Measurements from ENCODE around the gene CAMK2G.
"Not testable (repeated sequence)": the region's sequence is repeated elsewhere in the genome, so short reads cannot be mapped to it uniquely, and the experiment has no call there.

The CAMK2G gene

GRCh38 chr10:73788864-73789658 is 85.3 kb downstream of the CAMK2G start:
- DNase-seq = no peak

GRCh38 chr10:73787031-73787800 is 87.1 kb downstream of the CAMK2G start:
- DNase-seq = not testable (repeated sequence)

GRCh38 chr10:73786512-73786885 is 87.9 kb downstream of the CAMK2G start:
- no peak for DNase-seq

- peak; percentile 48 for DNase-seq
These were observed 88.4 kb downstream of the CAMK2G start for GRCh38 chr10:73785721-73786511.

- DNase-seq = peak; percentile 81
These were observed 89.1 kb downstream of the CAMK2G start, which contains the start of gene ZSWIM8 for GRCh38 chr10:73785211-73785720. Gene ZSWIM8 (plus strand): TSS chr10:73785606. CDS start chr10:73785879, 273 bp downstream.

GRCh38 chr10:73782749-73783085 is 91.6 kb downstream of the CAMK2G start:
- DNase-seq = no peak

- peak; percentile 92 for DNase-seq
These were observed 92.2 kb downstream of the CAMK2G start, which contains the start of gene CHCHD1 for GRCh38 chr10:73781879-73782748. Gene CHCHD1 (plus strand): TSS chr10:73782048. CDS start chr10:73782076, 28 bp downstream.

- DNase-seq = no peak
These were observed 92.8 kb downstream of the CAMK2G start for GRCh38 chr10:73781548-73781878.

- DNase-seq = no peak
These were observed 93.4 kb downstream of the CAMK2G start for GRCh38 chr10:73780966-73781365.

GRCh38 chr10:73780301-73780700 is 94.1 kb downstream of the CAMK2G start:
- no peak for DNase-seq

GRCh38 chr10:73779539-73780197 is 94.7 kb downstream of the CAMK2G start:
- no peak for DNase-seq

GRCh38 chr10:73779018-73779417 is 95.3 kb downstream of the CAMK2G start:
- no peak for DNase-seq

- no peak for DNase-seq
These were observed 99.7 kb downstream of the CAMK2G start for GRCh38 chr10:73774637-73775036.

- no peak for DNase-seq
These were observed 101.0 kb downstream of the CAMK2G start for GRCh38 chr10:73773152-73773879.

- peak; percentile 80 for DNase-seq
These were observed 101.8 kb downstream of the CAMK2G start for GRCh38 chr10:73772281-73773151.

- DNase-seq = peak; percentile 77
These were observed 102.6 kb downstream of the CAMK2G start for GRCh38 chr10:73771722-73772280.

GRCh38 chr10:73769396-73769795 is 105.0 kb downstream of the CAMK2G start:
- DNase-seq = no peak

- peak; percentile 67 for DNase-seq
These were observed 105.5 kb downstream of the CAMK2G start for GRCh38 chr10:73768881-73769280.

GRCh38 chr10:73765066-73765465 is 109.3 kb downstream of the CAMK2G start:
- no peak for DNase-seq
